AG10803 (cell line): Measurements from ENCODE around the gene SWT1.
A peak's percentile ranks its signal among the peaks of the same experiment; 100 is the strongest.
"Not testable (repeated sequence)": the region's sequence is repeated elsewhere in the genome, so short reads cannot be mapped to it uniquely, and the experiment has no call there.

ENCODE experiments used
- DNase-seq: peaks from one replicate; pipeline ENCODE4 v3.0.0; 2010; ENCODE audit warnings: low read depth
- H3K4me3 ChIP-seq: 2 replicates; pipeline ENCODE4 v1.5.1; 2011; ENCODE audit warnings: mild to moderate bottlenecking, low read length, control low read depth
- CTCF ChIP-seq: conservative IDR thresholded peaks from 2 replicates; pipeline ENCODE4 v1.5.1; 2011; ENCODE audit warnings: mild to moderate bottlenecking, low read length, control low read depth, inconsistent platforms

SWT1 gene

GRCh38 chr1:185318431-185319138 lies 161.6 kb downstream of the SWT1 start:
- no peak for DNase-seq
- H3K4me3 ChIP-seq = no peak overlapping the region
- TF ChIP-seq CTCF = no peak

- H3K4me3 ChIP-seq = no peak overlapping the region
- no peak for DNase-seq
- TF ChIP-seq CTCF = no peak
These were observed 162.1 kb downstream of the SWT1 start for GRCh38 chr1:185319139-185319475.

DNA sequence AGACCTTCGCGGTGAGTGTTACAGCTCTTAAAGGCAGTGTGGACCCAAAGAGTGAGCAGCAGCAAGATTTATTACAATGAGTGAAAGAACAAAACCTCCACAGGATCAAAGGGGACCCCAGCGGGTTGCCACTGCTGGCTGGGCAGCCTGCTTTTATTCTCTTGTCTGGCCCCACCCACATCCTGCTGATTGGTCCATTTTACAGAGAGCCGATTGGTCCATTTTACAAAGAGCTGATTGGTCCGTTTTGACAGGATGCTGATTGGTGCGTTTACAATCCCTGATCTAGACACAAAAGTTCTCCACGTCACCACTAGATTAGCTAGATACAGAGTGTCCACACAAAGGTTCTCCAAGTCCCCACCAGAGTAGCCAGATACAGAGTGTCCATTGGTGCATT lies 164.1 kb downstream of the SWT1 start:
- not testable (repeated sequence) for H3K4me3 ChIP-seq, DNase-seq

DNA sequence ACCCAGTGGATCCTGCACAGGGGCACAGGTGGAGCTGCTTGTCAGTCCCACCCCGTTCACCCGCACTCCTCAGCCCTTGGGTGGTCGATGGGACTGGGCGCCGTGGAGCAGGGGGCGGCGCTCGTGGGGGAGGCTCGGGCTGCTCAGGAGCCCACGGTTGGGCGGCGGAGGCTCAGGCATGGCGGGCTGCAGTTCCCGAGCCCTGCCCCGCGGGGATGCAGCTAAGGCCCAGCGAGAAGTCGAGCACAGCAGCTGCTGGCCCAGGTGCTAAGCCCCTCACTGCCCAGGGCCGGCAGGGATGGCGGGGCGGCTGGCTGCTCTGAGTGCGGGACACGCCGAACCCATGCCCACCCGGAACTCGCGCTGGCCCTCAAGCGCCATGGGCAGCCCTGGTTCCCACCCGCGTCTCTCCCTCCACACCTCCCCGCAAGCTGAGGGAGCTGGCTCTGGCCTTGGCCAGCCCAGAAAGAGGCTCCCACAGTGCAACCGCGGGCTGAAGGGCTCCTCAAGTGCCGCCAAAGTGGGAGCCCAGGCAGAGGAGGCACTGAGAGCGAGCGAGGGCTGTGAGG lies 164.8 kb downstream of the SWT1 start:
- not testable (repeated sequence) for H3K4me3 ChIP-seq, DNase-seq

DNA sequence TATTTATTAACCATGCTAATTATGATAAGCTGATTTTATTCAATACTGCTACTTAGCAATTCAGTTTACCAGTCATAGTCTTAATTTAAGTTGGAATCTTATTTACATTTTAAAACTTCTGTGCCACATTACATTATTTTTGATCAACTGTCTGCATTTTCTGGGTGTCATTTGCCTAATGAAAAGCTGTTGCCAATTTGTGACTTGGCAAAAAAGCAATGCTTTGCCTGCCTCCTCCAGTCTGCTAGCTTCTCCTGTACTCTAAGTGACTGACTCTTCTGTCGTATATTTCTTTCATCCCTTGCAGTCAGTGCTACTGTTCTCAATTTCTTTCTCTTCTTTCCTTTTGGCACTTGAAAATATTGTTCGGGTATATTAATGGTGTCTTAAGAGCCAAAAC lies 165.7 kb downstream of the SWT1 start:
- H3K4me3 ChIP-seq = no peak overlapping the region
- no peak for TF ChIP-seq CTCF
- DNase-seq = no peak

- no peak overlapping the region for H3K4me3 ChIP-seq
- no peak for DNase-seq
- TF ChIP-seq CTCF = no peak
These were observed 167.2 kb downstream of the SWT1 start for GRCh38 chr1:185324118-185324517.

- peak; percentile 27 for DNase-seq
- no peak overlapping the region for H3K4me3 ChIP-seq
- TF ChIP-seq CTCF = no peak
These were observed 168.4 kb downstream of the SWT1 start for GRCh38 chr1:185325413-185325812.

- DNase-seq = no peak
These were observed 171.3 kb downstream of the SWT1 start for GRCh38 chr1:185328255-185328654.

More at GRCh38 chr1:185328255-185328654, 171.3 kb downstream of the SWT1 start:
- TF ChIP-seq CTCF = no peak
- H3K4me3 ChIP-seq = no peak overlapping the region
